Dermis blood vessel endothelial cell (primary cell): ENCODE results near the gene RMDN2. TPM values are rescaled to one million over a fixed set of nuclear protein-coding genes. Genes with fewer than 3 reads are reported as not detected.

ENCODE experiments used
- DNase-seq: peaks from one replicate; pipeline ENCODE4 v3.0.0; 2010
- total RNA-seq: library from RNA; depleted of rRNA; stranded (reverse); fragments of >200 nt; gene quantifications from 2 replicates; pipeline ENCODE4 v1.2.3, GENCODE V29; 2014

Gene RMDN2
- total RNA-seq, 1 donor from 2014 or later: 4.3 TPM

- DNase-seq: no peak
These were observed 120.7 kb downstream of the RMDN2 start for GRCh38 chr2:38045811-38046210.

DNA sequence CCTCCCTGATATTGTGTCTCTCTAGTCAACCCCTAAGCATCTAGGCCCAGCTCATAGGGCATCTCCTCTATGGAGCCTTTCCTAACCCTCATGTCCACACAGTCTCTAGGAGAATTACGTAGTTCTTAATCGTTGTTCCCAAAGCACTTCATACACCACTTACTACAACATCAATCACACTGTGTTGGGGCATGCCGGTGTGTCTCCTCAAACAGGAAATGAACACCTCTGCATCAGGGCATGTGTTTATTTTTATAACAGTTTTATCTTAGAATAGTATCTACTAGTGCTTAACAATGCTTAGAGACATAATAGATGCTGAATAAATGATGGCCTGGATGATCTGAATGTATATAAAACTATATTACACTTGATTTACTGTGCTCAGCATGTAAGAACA is 131.1 kb downstream of the RMDN2 start:
- DNase-seq: no peak

DNA sequence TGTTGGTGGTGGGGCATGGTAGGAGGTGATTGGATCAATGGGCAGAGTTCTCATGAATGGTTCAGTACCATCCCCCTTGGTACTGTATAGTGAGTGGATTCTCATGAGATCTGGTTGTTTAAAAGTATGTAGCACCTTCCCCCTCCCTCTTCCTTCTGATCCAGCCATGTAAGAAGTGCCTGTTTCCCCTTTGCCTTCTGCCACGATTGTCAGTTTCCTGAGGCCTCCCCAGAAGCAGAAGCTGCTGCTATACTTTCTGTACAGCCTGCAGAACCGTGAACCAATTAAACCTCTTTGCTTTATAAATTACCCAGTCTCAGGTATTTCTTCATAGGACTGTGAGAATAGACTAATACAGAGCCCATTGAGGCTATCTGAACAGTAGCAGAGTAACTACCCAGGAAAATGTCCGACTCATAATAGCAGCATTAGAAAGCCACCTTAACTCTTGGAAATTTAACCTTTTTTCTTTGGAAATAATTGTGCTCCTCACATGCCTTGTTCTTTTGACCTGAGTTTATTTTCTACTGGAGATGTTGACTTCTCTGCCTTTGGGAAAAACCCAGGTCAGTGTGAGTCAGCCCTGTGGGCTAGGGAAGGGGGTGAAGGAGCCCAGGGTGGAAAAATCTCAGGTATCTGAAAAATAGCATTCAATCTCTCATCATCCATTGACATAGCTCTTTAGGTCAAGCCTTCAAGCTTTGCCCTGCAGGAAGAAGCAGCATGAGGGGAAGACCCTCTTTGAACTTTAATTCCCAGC is 132.7 kb downstream of the RMDN2 start:
- no peak for DNase-seq

- DNase-seq: no peak
These were observed 135.3 kb downstream of the RMDN2 start for GRCh38 chr2:38060236-38061018.

GRCh38 chr2:38064801-38065501 is 139.9 kb downstream of the RMDN2 start:
- DNase-seq: no peak

DNA sequence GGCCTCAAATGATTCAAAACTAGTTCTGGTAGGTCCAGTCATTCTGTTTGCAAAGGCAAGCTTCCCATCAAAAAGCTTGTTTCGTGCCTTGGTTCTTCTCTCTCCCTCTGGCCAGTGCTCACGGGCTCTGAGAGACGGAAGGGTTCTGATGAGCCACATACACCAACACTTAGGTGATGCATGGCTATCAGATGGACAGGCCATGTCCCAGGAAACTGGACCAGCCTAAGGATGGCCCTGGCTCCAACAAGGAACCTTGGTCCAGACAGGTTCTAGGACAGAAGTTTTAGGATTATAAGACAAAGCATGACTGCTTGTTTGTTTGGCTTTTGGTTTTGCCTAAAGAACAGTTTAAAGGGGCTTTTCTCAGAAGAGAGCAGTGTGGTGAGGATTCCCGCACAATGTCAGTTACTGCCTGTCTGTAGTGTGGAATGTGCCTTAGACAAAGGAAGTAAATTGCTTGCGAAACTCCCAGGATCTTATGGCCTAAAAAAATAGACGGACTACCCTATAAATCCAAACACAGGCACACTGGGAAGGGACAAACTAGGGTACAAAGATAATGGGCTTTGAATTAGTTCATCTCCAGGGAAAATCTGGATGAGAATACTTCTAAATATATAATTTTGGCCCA is 140.5 kb downstream of the RMDN2 start:
- no peak for DNase-seq

GRCh38 chr2:38066421-38067115 is 141.5 kb downstream of the RMDN2 start:
- no peak for DNase-seq

Other genes with a start within 250 kb of the RMDN2 start
- gene CYP1B1, start 150.9 kb downstream of the RMDN2 start, total RNA-seq: 2.7 and 5.6 TPM in 2 replicates